Muscle layer of duodenum (tissue), 2 donors: Measurements from ENCODE around the gene KLHL40.

Source experiments
- H3K27ac ChIP-seq: one replicate; pipeline ENCODE4 v1.7.0; 2013; ENCODE audit warnings: mild to moderate bottlenecking, low read length
- H3K27me3 ChIP-seq: one replicate; pipeline ENCODE4 v1.7.0; 2013; ENCODE audit warnings: low read depth, mild to moderate bottlenecking, control low read depth, low read length
- H3K36me3 ChIP-seq, 2 donors: one replicate each; pipeline ENCODE4 v1.7.0; 2013; ENCODE audit warnings: low read length in 2 of 2, control low read depth in 1 of 2, mild to moderate bottlenecking in 1 of 2; ENCODE audit not compliant: insufficient read depth in 2 of 2, control insufficient read depth in 1 of 2
- H3K4me1 ChIP-seq, 2 donors: one replicate each; pipeline ENCODE4 v1.7.0; 2013; ENCODE audit warnings: low read length in 2 of 2, mild to moderate bottlenecking in 2 of 2, control low read depth in 1 of 2, moderate library complexity in 1 of 2; ENCODE audit not compliant: insufficient read depth in 2 of 2, control insufficient read depth in 1 of 2
- H3K4me3 ChIP-seq, 2 donors: one replicate each; pipeline ENCODE4 v1.7.0; 2013; ENCODE audit warnings: low read length in 2 of 2, low read depth in 1 of 2, mild to moderate bottlenecking in 1 of 2
- H3K9me3 ChIP-seq, 2 donors: one replicate each; pipeline ENCODE4 v1.7.0; 2013; ENCODE audit warnings: low read length in 2 of 2, control low read depth in 1 of 2, mild to moderate bottlenecking in 1 of 2; ENCODE audit not compliant: control insufficient read depth in 1 of 2
- donor health status: healthy.

Gene KLHL40

DNA sequence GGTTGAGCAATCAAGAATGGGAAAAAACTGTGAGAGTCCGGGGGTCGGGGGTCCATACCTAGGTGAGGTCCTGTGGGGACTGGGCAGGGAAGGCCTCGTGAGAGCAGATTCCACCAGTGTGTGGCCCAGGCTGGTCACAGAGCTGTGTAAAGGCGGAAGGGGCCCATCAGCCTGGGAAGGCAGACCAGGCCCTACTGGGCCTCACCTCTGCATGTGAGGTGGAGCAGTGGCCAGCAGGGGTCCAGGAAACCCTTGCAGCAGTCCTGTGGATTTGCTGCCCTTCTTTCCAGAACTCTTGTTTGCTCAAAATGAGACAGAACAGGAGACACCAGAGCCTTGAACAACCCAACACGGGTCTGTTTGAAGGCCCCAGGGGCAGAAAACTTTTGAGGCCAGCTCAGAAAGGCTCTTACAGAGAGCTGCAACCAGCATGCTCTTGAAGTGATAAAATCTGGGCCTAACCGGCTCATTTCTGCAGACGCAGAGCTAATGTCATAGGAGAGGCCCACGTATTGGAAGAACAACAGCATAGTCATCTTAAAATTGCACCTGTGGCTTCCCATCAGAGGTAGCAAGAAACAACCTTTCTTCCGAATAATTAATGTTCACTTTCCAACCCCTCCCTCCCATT, 47.6 kb downstream of the KLHL40 start:
- Histone ChIP-seq H3K4me3 (no peak overlapping the region), H3K27ac (no peak overlapping the region), H3K9me3 (no peaks in the 10 kb centered on the region), H3K27me3 (no peaks in the 10 kb centered on the region), H3K36me3 (no peaks in the 10 kb centered on the region), H3K4me1 (no peaks in the 10 kb centered on the region)

DNA sequence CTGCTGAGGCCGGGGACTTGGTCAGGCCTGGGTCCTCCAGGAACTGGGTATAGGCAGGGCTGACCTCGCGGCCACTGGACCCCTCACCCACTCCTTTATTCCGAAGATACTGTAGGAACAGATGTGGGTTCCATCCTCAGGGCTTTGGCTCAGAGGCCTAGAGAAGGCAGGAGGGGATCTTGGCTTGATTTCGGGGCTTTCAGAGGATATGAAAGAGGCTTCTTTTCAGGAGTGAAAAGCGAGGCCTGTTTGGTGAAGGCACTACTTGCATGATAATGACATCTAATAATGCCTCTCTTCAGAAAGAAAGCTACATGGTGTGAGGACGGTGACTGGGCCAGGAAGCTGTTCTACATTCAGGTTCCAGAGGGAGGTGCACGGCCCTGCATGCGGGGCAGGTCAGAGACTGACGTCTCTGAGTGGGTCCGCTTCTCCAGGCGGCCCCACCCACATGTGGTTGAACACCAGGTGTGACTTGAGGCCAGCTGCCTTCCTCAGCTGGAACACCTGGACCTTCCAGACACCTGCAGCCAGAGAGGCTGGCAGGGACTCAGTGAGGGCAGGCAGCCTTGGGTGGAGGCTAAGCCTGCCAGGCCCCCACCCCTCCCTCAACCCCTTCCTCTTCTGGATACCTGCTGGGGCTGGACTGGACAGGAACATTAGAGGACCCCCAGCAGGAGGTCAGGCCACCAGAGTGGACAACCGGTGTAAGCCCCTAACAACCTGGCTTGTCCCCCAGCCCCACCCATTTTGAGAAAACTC, 48.3 kb downstream of the KLHL40 start:
- Histone ChIP-seq H3K27me3 (no peaks in the 10 kb centered on the region), H3K4me1 (no peaks in the 10 kb centered on the region), H3K4me3 (no peak overlapping the region), H3K36me3 (no peaks in the 10 kb centered on the region), H3K9me3 (no peaks in the 10 kb centered on the region), H3K27ac (no peak overlapping the region)

DNA sequence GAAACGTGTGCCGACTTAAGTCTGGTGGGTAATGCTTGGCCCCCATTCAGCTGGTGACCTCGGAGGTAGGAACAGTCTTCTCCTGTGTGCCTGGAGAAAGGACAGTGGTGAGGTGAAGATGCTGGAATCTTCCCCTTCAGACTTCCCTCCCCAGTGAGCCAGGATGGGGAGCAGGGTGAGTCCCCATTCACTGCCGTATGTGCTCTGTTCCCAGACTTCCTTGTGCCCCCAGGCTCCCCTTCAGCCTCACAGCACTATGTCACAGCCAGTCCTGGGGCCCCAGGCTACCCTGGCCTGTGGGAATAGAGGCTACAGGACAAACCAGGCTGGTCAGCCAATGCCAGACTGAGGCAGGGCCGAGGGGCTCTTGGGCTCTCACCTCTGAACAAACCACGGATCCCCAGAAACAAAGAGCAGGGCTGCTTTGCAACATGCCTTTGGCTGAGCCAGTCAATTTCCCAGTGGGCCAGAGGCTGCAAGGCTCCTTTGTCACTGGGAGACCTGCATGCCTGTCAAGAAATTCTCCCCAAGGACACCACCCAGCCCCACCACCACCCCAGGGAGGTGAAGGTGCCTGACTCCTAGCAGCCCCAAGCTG, 49.0 kb downstream of the KLHL40 start:
- Histone ChIP-seq H3K36me3 (no peaks in the 10 kb centered on the region), H3K4me3 (no peak overlapping the region), H3K4me1 (no peaks in the 10 kb centered on the region), H3K27me3 (no peaks in the 10 kb centered on the region), H3K9me3 (no peaks in the 10 kb centered on the region), H3K27ac (no peak overlapping the region)

DNA sequence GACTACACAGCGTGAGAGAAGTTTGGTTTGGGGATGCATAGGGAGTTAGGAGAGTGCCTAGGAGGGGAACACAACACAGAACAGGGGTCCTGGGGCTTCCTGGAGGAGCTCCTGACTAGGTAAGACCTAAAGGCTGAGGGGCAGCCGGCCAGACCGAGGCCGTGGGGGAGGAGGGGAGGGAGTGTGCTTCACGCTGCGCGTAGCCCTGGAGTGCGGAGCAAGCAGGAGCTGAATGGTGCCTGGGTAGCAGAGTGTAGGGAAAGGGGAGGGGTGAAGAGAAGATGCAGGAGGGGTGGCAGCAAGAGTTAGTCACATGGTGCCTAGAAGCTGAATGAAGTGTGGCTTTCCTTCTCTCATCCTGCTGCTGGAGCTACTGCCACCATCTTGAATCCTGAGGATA, 49.7 kb downstream of the KLHL40 start:
- Histone ChIP-seq H3K36me3 (no peaks in the 10 kb centered on the region), H3K9me3 (no peaks in the 10 kb centered on the region), H3K4me3 (no peak overlapping the region), H3K4me1 (no peaks in the 10 kb centered on the region), H3K27me3 (no peaks in the 10 kb centered on the region), H3K27ac (no peak overlapping the region)

DNA sequence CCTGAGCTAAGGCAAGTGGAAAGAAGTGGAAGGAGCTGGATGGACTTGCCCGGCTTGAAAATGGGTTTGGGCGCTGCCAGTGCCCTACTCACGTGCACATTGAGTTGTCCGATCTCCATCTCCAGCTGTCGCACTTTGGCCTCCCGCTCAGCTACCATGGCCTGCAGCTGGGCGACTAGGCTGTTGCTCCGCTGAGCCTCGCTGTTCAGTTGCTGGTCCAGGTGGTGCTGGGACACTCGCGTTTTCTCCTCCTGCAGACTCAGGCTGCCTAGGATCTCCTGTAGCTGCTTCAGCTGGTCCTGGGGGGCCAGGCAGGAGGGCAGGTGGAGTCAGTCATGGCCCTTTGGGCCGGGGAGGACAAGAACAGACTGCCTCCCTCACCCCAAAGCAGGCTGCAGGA, 50.3 kb downstream of the KLHL40 start:
- H3K27ac ChIP-seq = no peak overlapping the region
- H3K9me3 ChIP-seq = no peaks in the 10 kb centered on the region
- H3K27me3 ChIP-seq = no peaks in the 10 kb centered on the region
- H3K4me1 ChIP-seq = no peaks in the 10 kb centered on the region
- H3K4me3 ChIP-seq = no peak overlapping the region
- H3K36me3 ChIP-seq = no peaks in the 10 kb centered on the region

DNA sequence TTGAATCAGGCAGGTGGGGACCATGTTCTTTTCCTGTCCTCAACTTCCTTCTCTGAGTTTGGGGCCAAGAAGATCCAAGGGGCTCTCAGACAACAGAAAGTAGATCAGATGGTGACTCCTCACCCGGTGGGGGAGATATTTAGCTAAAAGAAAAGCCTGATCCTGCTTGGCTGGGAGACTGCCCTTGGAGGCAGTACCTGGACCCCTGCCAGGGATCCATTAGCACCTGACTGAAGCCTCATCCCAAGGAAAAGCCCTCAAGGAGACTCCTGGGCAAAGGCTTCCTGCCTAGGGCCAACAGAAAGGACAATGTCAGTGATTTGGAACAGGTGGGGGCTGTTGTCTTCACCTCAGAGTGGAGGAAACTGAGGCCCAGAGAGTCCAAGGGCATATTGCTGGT, 50.7 kb downstream of the KLHL40 start:
- H3K4me1 ChIP-seq = no peaks in the 10 kb centered on the region
- H3K9me3 ChIP-seq = no peaks in the 10 kb centered on the region
- no peaks in the 10 kb centered on the region for H3K36me3 ChIP-seq
- H3K27ac ChIP-seq = no peak overlapping the region
- no peak overlapping the region for H3K4me3 ChIP-seq
- H3K27me3 ChIP-seq = no peaks in the 10 kb centered on the region

DNA sequence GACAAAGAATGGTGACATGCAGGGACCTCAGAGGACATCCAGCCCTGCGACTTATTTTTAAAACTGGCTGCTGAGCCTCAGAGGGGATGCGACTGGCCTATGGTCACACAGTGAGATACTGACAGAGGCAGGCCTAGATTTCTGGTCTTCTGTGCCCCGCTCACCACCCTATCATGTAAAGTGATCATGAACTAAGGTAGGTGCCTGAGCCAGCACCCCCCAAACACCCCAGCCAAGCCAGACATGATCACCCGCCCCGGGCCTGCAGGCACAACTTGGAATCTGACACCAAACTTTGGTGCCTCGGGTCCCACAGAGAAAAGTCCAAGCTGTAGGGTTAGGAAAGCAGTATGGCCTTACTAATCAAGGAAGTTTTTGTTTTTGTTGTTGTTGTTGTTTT, 51.2 kb downstream of the KLHL40 start:
- no peaks in the 10 kb centered on the region for H3K36me3 ChIP-seq
- H3K4me3 ChIP-seq = no peak overlapping the region
- no peaks in the 10 kb centered on the region for H3K9me3 ChIP-seq
- H3K4me1 ChIP-seq = no peaks in the 10 kb centered on the region
- H3K27me3 ChIP-seq = no peaks in the 10 kb centered on the region
- H3K27ac ChIP-seq = no peak overlapping the region

DNA sequence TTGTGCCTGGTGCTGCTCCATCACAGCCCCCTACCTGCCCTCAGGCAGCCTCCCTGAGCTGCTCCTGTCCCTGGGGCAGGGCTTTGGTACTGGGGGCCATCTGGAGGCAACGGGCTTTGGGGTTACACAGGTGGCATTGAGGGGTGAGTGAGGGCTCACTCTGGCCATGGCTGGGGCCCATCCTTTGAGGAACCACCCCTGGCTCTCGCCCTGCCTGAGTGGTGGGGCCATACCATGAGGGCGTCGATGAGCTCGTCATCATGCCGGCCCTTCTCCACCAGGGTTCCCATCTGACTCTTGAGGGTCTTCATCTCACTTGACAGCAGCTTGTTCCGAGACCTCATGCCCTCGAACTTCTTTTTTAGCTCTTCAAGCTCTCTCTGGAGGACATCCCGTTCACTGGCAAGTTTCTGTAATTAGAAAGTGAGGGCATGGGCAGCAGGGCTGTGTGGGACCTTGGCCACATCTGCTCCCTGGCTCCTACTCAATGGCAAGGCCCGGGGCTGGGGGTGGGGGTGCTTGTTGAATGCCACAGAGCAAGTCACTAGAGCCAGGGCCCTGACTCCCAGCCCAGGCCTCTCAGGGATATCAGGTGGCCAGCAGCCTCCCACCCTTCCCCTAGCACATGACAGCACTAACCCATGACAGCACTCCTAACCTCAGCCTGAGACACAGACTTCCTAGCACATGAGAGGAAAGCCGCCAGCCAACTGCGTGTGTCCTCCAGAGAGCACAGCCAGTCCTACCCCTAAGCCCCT, 54.2 kb downstream of the KLHL40 start:
- Histone ChIP-seq H3K27ac (no peak overlapping the region), H3K4me1 (no peaks in the 10 kb centered on the region), H3K4me3 (no peak overlapping the region), H3K9me3 (no peaks in the 10 kb centered on the region), H3K36me3 (no peaks in the 10 kb centered on the region), H3K27me3 (no peaks in the 10 kb centered on the region)

DNA sequence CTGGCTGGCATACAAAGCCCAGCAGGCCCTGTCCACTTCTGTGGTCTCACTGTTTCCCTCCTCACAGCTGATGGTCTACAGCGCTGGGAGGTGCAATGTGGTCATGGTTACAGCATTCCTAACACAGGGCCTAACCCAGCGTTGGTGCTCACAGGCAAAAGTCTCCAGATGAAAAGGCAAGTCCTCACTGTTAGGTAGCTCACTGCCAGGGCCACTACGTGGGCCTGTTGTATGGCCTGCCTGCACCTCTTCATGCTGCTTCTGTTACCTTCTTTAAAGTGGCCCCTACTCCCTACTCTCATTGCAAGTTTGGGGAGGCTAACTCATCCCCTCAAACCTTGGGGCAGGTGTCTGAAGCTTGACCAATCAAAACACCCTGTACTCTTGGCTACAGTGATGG, 56.5 kb downstream of the KLHL40 start:
- no peaks in the 10 kb centered on the region for H3K9me3 ChIP-seq
- no peaks in the 10 kb centered on the region for H3K27me3 ChIP-seq
- H3K36me3 ChIP-seq = no peaks in the 10 kb centered on the region
- no peak overlapping the region for H3K4me3 ChIP-seq
- no peak overlapping the region for H3K27ac ChIP-seq
- peaks cover 9 to 20% of the 10 kb centered on the region in 2 donors for H3K4me1 ChIP-seq
